A549 (cell line): ENCODE measurements around the gene NID1. TPM values are rescaled to one million over a fixed set of nuclear protein-coding genes. Genes with fewer than 3 reads are reported as not detected.

Source experiments
- ATAC-seq, 2 experiments: fragments of 200-7000 bp in 1 of 2; fragments of >200 bp in 1 of 2; cut with Nextera tagmentation in 1 of 2; cut with Tn5 transposase in 1 of 2; 3 replicates each; pipeline versions ENCODE4 v1.8.0 to v1.9.1; 2018 to 2020; ENCODE audit warnings: mild to moderate bottlenecking in 1 of 2, moderate library complexity in 1 of 2
- CTCF ChIA-PET: fragments of 300-600 bp; sonication (Branson Sonifier 250); formaldehyde crosslinking; extraction: SDS; loops from one replicate; lab custom pipeline; 2021; ENCODE audit warnings: antibody characterized with exemption, inconsistent platforms; lab: Yijun Ruan, JAX
- POLR2A ChIA-PET: fragments of 350-600 bp; formaldehyde crosslinking; extraction: SDS; loops from one replicate; lab custom pipeline; 2021; ENCODE audit warnings: antibody characterized with exemption, inconsistent platforms; lab: Yijun Ruan, JAX
- DNase-seq, 2 experiments: peaks; one replicate each; pipeline versions ENCODE4 v3.0.0 to v3.0.0-alpha.2; 2011 to 2016; ENCODE audit warnings: low read depth in 1 of 2, low spot score in 1 of 2
- FAIRE-seq: peaks from 2 replicates; lab custom pipeline; 2011; peaks lifted over from hg19 to GRCh38; lab: Jason Lieb, UNC
- H3K27ac ChIP-seq, 2 experiments: fragments of >200 bp; sonication (Bioruptor Twin); formaldehyde crosslinking; 3 replicates each; pipeline ENCODE4 v1.5.1; 2016 to 2017
- H3K4me1 ChIP-seq: fragments of >200 bp; sonication (Bioruptor Twin); formaldehyde crosslinking; 3 replicates; pipeline ENCODE4 v1.6.1; 2016
- H3K4me2 ChIP-seq: fragments of >200 bp; sonication (Bioruptor Twin); formaldehyde crosslinking; 3 replicates; pipeline ENCODE4 v1.6.1; 2016
- H3K4me3 ChIP-seq: fragments of >200 bp; sonication (Bioruptor Twin); formaldehyde crosslinking; 3 replicates; pipeline ENCODE4 v1.5.1; 2016
- H3K9me3 ChIP-seq: fragments of >200 bp; sonication (Bioruptor Twin); formaldehyde crosslinking; 3 replicates; pipeline ENCODE4 v1.6.1; 2016
- ATOH8 ChIP-seq: fragments of 250-450 bp; sonication (Bioruptor Pico); IDR thresholded peaks from 2 replicates; pipeline ENCODE4 v1.5.0; 2020; ENCODE audit warnings: low read depth, mild to moderate bottlenecking, moderate library complexity
- CHD2 ChIP-seq: fragments of 150-350 bp; IDR thresholded peaks from 2 replicates; pipeline ENCODE4 v1.6.1; 2014; ENCODE audit warnings: low read length; ENCODE audit not compliant: partially characterized antibody
- CTCF ChIP-seq: fragments of >200 bp; sonication (Bioruptor Twin); formaldehyde crosslinking; IDR thresholded peaks from 3 replicates; pipeline ENCODE4 v1.5.1; 2016
- FOXS1 ChIP-seq: fragments of 250-450 bp; sonication (Bioruptor Pico); IDR thresholded peaks from 2 replicates; pipeline ENCODE4 v1.5.0; 2020; ENCODE audit warnings: mild to moderate bottlenecking, moderate library complexity
- HMGXB4 ChIP-seq: fragments of 250-450 bp; sonication (Bioruptor Pico); IDR thresholded peaks from 2 replicates; pipeline ENCODE4 v1.5.0; 2021; ENCODE audit warnings: mild to moderate bottlenecking, moderate library complexity, borderline replicate concordance
- MAZ ChIP-seq: fragments of 150-350 bp; IDR thresholded peaks from 2 replicates; pipeline ENCODE4 v1.6.1; 2014; ENCODE audit warnings: antibody characterized with exemption, low read depth, low read length, borderline replicate concordance
- NFE2L2 ChIP-seq: fragments of 150-350 bp; conservative IDR thresholded peaks from 2 replicates; pipeline ENCODE4 v1.6.1; 2014; ENCODE audit warnings: low read length
- NPAS2 ChIP-seq: fragments of 250-450 bp; sonication (Bioruptor Pico); IDR thresholded peaks from 2 replicates; pipeline ENCODE4 v1.8.0; 2022; ENCODE audit warnings: mild to moderate bottlenecking, moderate library complexity, borderline replicate concordance
- NR3C1 ChIP-seq: fragments of >200 bp; sonication (Bioruptor Twin); formaldehyde crosslinking; IDR thresholded peaks from 3 replicates; pipeline ENCODE4 v1.6.1; 2017
- TFCP2L1 ChIP-seq: fragments of 250-450 bp; sonication (Bioruptor Pico); IDR thresholded peaks from 2 replicates; pipeline ENCODE4 v1.5.0; 2021; ENCODE audit warnings: mild to moderate bottlenecking
- WGBS: methylation state at CpG from one replicate; pipeline ENCODE4 v1.1.6; 2017; ENCODE audit errors: missing lambda C conversion rate; 5-methylcytosine and 5-hydroxymethylcytosine counted together
- polyA plus RNA-seq, 4 experiments: library from polyadenylated mRNA; depleted of rRNA in 3 of 4; stranded (reverse); fragments of >200 nt; fragmentation: RNase III in 1 of 4; extraction: RNeasy Plus Mini Kit Qiagen cat#74134 plus additional on column Dnase treatment in 1 of 4; gene quantifications; 2 replicates in 3 of 4; 3 replicates in 1 of 4; pipeline ENCODE4 v1.2.3, GENCODE V29; 2011 to 2017
- TF ChIP-seq, protein P1 (sequence below): IDR thresholded peaks from 2 replicates; pipeline ENCODE4 v1.6.1; 2012
- TF ChIP-seq, protein P2 (sequence below): IDR thresholded peaks from 2 replicates; pipeline ENCODE4 v1.6.1; 2012; ENCODE audit warnings: low read depth, borderline replicate concordance

NID1 gene
- polyA plus RNA-seq, 2 of the 4 experiments (the other 2 are of a cell fraction) = 6.8 to 10.5 TPM

DNA sequence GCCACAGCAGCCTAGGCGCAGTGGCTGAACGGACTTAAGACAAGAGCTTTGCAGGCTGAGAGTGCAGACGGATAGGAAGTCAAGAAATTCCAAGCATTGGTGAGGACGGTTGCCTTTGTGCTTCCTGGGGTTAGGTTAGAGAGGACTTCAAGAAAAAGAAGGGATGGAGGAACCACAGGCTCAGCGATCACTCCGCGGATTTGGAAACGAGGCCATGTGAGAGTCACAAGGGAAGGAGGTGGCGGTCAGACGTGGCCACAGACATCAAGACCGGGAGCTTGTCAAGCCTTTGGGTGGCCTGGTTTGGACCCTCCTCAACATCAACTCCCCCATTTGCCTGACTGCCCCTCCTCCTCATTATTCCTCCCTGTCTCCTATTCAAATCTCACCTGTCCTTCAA is 62.3 kb downstream of the NID1 start:
- POLR2A ChIA-PET = no interaction called here
- H3K27ac ChIP-seq = no peak overlapping the region
- no peaks in the 10 kb centered on the region for H3K9me3 ChIP-seq
- CTCF ChIA-PET = interaction anchor here (0.6 to 5.8 kb wide), 4 partner anchors 8 to 31 kb away, joined by 3 to 24 read pairs (median 6); no protein-coding TSS in a partner anchor
- no peak for DNase-seq
- H3K4me2 ChIP-seq = no peak overlapping the region
- no peak for FAIRE-seq
- ATAC-seq = no peak
- no peak for TF ChIP-seq NR3C1
- WGBS = 85% methylated on average over 11 of the region's 11 CpGs
- no peak overlapping the region for H3K4me3 ChIP-seq
- H3K4me1 ChIP-seq = peaks cover 27% of the 10 kb centered on the region

DNA sequence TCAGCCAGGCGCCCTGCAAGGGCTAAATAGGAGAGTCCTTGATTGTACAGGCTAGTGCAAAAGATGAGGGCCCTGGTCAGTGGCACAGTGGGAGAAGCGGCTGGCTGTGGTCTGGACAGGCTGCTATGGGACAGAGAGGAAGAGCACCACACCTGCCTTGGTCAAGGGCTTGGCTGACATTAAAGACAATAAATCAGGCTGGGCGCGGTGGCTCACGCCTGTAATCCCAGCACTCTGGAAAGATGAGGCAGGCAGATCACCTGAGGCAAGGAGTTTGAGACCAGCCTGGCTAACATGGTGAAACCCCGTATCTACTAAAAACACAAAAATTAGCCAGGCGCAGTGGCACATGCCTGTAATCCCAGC is 62.9 kb downstream of the NID1 start:
- H3K4me1 ChIP-seq = peaks cover 27% of the 10 kb centered on the region
- no peak for DNase-seq
- FAIRE-seq = no peak
- peak overlapping the region in 1 of 2 experiments; percentile 14; a peak in 3 of 6 replicates for H3K27ac ChIP-seq
- no peaks in the 10 kb centered on the region for H3K9me3 ChIP-seq
- no peak for TF ChIP-seq NPAS2 (CRISPR knock-in tag)
- TF ChIP-seq MAZ = no peak
- no peak overlapping the region for H3K4me2 ChIP-seq
- ChIA-PET POLR2A (no interaction called here), CTCF (interaction anchor here (0.6 to 5.8 kb wide), 4 partner anchors 9 to 30 kb away, joined by 3 to 24 read pairs (median 6); no protein-coding TSS in a partner anchor)
- peak in 1 of 2 experiments; percentile 15; a peak in 2 of 6 replicates for ATAC-seq
- no peak overlapping the region for H3K4me3 ChIP-seq
- 93% methylated on average over 7 of the region's 7 CpGs for WGBS

GRCh38 chr1:236000781-236001180 is 64.1 kb downstream of the NID1 start:
- no peak for ATAC-seq
- ChIA-PET POLR2A (no interaction called here), CTCF (interaction anchor here (5.8 kb wide), 1 partner anchor 29 kb away, joined by 24 read pairs; no protein-coding TSS in a partner anchor)
- Histone ChIP-seq H3K9me3 (no peaks in the 10 kb centered on the region), H3K27ac (peak overlapping the region in 1 of 2 experiments; percentile 84; a peak in 2 of 6 replicates), H3K4me3 (no peak overlapping the region), H3K4me2 (no peak overlapping the region), H3K4me1 (peaks cover 27% of the 10 kb centered on the region)
- no peak for FAIRE-seq
- TF ChIP-seq ATOH8 (CRISPR knock-in tag) (no peak), HMGXB4 (no peak), FOXS1 (CRISPR knock-in tag) (no peak), CTCF (no peak), NFE2L2 (no peak), CHD2 (no peak), TFCP2L1 (no peak)
- TF ChIP-seq, protein P1, sequence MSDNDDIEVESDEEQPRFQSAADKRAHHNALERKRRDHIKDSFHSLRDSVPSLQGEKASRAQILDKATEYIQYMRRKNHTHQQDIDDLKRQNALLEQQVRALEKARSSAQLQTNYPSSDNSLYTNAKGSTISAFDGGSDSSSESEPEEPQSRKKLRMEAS = no peak
- TF ChIP-seq, protein P2, sequence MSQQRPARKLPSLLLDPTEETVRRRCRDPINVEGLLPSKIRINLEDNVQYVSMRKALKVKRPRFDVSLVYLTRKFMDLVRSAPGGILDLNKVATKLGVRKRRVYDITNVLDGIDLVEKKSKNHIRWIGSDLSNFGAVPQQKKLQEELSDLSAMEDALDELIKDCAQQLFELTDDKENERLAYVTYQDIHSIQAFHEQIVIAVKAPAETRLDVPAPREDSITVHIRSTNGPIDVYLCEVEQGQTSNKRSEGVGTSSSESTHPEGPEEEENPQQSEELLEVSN = no peak
- 90% methylated on average over 6 of the region's 6 CpGs for WGBS
- no peak for DNase-seq
